IPS DF 4.7 (cell line): Measurements from ENCODE around the gene OSTN.
A peak's percentile ranks its signal among the peaks of the same experiment; 100 is the strongest.
"Not testable (repeated sequence)": the region's sequence is repeated elsewhere in the genome, so short reads cannot be mapped to it uniquely, and the experiment has no call there.

Experiments used
- DNase-seq: peaks from one replicate; pipeline ENCODE4 v3.0.0-alpha.2; 2013; ENCODE audit warnings: low spot score; ENCODE audit errors: extremely low read depth

Gene OSTN

DNA sequence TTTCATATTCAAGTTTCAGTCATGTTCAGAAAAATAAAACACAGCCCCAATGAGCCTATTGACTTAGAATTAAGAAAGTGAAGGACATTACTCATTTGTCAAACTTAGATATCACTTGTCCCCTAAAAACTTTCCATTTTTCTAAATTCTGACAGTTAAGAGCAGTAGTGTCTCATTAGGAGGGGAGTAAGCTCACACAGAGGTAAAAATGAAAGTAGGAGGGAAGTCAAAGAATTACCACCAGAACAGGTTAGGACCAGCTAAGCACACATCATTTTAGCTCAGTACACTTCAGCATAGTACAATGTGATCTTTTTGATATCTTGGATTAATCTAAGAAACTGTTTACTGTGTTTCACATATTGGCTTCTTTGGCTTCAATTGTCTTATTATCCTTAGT, 64.3 kb downstream of the OSTN start:
- no peak for DNase-seq

- DNase-seq = no peak
Measured at GRCh38 chr3:191263850-191264249, 64.8 kb downstream of the OSTN start.

DNA sequence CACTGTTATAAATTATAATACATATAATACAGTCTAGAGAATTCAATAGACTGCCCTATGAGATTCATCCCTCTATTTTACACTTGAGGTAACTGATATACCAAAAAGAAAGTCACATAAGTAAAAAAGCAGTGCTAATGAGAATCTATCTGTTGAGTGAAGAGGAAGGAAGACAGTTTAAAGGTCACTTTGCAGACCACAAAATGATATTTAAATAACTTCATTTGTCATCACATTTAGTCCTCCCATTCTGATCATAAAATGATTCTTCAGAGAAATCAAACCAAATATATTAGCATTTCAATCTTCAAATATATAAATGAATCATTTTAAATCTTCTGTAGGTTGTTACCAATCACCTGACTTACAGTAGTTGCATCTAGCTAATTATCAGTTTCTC, 69.7 kb downstream of the OSTN start:
- no peak for DNase-seq

DNA sequence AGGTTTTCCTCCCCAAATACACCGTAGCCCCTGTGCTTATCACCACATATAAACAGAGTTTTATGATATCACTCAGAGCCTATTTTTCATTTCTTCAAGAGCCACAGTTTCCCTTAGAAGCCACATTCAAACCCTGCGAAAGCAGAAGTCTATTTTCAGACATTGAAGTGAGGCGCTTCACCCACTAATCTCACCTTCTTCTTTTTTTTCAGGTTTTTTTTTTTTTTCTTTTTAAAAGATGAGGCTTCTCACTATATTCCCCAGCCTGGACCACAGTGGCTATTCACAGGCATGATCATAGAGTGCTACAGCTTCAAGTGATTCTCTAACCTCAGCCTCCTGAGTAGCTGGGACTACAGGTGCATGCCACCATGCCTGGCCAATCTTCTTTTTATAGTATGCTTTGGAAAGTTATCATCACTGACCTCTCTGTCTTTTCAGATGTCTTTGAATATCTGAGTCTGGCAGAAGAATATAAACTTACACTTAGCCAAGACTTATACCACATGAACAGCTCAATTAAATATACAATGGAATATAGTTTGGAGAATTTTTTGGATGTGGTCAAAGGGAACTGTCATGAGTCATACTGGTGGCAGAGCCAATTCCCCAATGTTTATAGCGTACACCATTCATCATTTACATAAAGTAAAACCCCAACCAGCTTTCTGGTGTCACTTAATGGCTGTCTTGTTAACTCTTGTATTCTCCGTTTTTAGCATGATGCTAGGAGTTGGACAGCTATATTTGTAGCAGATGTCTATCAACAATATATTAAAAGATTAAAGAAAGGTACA, 70.4 kb downstream of the OSTN start:
- DNase-seq = no peak

- not testable (repeated sequence) for DNase-seq
Measured at GRCh38 chr3:191275244-191275643, 76.2 kb downstream of the OSTN start.

DNA sequence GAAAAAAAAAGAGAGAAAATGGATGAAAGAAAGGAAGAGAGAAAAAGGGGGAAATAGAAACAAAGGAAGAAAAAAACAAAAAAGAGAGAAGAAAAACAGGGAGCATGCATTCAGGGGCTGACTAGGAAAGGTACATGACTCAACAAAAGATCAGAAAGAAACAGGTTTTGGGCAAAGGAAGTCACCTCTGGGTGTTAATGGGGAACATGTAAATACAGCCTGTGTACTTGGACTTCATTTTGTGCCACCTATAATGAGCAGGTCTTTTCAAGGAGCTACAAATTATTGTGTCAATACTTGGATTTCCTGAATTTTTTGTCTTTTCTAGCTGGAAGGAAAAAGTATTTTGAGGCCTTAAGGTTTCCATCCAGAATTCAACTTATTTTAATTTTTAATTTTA, 76.7 kb downstream of the OSTN start:
- DNase-seq = no peak

GRCh38 chr3:191280111-191280510, 81.1 kb downstream of the OSTN start:
- no peak for DNase-seq

DNA sequence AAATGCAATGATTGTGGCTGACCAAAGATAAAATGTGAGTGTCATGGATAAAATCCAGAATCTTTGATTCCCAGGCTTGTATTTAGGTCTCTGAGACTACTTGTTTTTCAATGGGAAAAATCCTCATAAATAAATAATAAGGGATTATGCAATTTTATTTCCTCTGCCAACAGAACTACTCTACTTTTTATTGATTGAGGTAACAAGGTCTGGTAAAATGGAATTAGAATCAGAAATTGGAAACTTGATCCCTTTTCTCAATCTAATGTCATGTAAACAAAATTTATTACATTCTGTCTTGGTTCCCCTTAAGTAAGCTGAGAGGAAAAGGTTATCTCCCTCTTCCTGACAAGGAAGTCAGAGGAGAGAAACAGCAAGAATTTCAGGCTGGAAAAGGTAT, 81.8 kb downstream of the OSTN start:
- DNase-seq = no peak

- no peak for DNase-seq
Measured at GRCh38 chr3:191282251-191283185, 83.5 kb downstream of the OSTN start.

DNA sequence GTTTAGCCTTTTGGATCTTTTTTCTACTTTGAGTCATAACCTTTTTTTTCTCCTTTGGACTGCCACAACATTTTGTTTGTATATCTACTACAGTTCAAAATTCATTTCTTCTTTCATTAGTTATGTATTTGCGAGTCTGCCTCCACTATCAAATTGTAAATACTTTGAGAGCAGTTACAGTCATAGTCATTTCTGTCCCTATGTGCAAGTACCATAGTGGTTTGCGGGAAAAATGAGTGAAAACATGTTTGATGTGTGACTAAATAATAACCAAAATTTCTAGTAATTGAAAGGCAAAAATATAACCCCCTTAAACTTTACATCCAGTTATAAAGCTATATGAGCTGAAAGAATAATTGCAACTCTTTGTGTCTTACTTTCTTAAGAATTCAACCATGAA, 84.4 kb downstream of the OSTN start:
- no peak for DNase-seq

DNA sequence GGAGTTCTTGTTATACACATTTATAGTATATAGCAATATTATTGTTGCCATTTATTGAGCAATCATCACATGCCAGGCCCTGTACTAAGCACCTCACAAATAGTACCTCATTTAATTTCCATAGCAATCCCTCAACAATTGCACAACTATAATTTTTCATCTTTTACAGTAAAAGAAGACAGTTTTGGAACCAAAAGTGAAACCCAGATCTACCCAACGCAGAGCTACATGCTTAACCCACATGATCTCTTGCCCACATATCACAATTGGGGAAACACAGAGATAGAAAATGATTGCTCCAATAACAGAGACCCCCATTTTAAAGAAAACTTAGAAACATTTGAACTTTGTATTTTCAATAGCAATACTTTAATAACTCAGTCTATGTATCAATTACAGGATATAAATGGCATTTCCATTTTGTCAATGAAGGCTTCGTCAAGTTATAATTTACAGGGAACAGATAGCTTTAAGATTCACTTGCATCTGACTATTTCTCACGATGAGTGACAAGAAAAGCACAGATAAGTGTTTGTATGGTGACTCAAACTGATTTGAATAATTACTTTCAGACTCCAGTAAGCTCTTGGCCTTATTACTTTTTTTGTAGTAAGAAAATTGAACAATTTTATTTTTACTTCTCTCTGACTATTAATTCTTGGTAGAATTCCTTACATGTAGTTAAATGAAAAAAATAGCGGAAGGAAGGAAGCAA, 91.4 kb downstream of the OSTN start:
- no peak for DNase-seq

GRCh38 chr3:191292243-191293015, 93.4 kb downstream of the OSTN start:
- no peak for DNase-seq

GRCh38 chr3:191294291-191294690, 95.2 kb downstream of the OSTN start:
- no peak for DNase-seq

- no peak for DNase-seq
Measured at GRCh38 chr3:191296041-191296541, 97.0 kb downstream of the OSTN start.

DNA sequence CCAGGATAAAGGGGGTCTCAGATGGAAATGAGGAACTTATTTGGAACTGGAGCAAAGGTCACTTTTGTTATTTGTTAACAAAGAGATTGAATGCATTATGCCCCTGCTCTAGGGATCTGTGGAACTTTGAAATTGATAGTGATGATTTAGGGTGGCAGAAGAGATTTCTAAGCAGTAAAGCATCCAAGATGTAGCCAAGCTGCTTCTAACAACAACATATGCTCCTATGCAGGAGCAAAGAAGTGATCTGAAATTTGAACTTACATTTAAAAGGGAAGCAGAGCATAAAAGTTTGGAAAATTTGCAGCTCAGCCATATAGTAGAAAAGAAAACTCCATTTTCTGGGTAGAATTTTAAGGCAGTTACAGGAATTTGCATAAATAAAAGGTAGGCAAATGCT, 99.8 kb downstream of the OSTN start:
- no peak for DNase-seq

DNA sequence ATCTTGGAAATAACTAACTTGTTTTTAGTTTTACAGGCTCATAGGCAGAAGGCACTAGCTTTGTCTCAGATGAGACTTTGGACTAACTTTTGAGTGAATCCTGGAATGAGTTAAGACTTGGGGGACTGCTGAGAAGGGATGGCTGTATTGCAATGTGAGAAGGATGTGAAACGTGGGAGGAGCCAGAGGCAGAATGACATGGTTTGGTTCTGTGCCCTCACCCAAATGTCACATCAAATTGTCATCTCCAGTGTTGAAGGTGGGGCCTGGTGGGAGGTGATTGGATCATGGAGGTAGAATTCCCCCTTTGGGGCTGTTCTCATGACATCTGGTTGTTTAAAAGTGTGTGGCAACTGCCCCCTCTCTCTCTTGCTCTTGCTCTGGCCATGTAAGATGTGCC, 101.4 kb downstream of the OSTN start:
- no peak for DNase-seq

DNA sequence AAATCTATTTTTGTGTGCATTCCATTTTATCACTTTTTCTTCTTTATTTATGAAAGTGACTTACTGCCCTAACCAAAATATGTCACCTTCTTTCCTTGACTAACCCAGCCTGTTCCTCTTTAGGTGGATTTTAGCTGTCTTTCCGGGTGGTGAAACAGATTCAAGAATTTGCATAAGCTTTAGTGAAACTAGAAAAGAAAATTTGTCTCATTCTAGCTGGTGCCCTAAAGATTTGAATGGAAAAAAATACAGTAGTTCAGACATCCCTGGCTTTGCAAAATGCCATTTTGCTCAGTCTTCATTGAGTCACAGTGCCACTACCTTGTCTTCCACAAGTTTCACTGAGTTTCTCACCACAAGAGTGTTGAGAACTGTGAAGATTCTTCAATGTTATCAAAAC, 102.0 kb downstream of the OSTN start:
- DNase-seq = no peak

- DNase-seq = peak; percentile 7
Measured at GRCh38 chr3:191301782-191302411, 102.9 kb downstream of the OSTN start.

- no peak for DNase-seq
Measured at GRCh38 chr3:191302451-191302850, 103.4 kb downstream of the OSTN start.

DNA sequence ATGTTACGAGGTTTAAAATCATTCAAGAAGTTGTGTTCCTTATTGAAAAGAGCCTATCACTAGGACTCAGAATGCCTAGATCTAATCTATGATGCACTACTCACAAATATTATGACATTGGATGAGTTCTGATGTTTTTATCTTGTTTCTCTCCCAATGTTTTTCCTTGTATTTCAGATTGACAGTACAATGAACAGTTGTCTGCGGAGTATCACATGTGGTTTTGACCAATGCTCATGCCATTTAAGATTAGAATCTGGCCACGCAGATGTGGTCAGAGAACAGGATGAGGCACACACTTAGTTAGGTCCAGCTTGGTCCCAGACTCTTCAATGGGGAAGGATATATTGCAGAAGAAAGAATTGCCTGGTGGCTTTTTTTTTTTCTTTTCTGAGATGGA, 104.6 kb downstream of the OSTN start:
- DNase-seq = no peak
